ENCODE results near the gene ADNP. TPM values are rescaled to one million over a fixed set of nuclear protein-coding genes. Genes with fewer than 3 reads are reported as not detected.

The ADNP gene
- total and polyA plus RNA-seq, 2 experiments from 2014 or later, result 95.0 to 106 TPM

DNA sequence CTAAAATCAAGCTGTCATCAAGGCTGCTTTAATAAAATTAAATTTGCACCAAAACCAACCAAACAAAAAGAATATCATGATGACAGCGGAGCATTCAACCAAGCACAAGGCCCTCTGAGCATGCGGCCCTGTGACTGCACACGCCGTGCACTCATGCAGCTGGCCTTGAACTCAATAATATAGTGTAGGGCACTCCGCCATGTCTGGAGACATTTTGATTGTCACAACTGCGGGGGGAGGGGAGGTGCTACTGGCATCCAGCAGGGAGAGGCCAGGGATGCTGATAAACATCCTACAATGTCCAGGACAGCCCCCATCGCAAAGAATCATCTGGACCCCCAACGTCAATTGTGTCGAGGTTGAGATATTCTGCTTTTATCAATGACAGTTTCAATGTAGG, 37.1 kb upstream of the ADNP start (continued):
- TF ChIP-seq NANOG (IDR thresholded peaks at IDR 0.05; ENCODE audit: borderline replicate concordance), result no peak
- no peak for TF ChIP-seq ZNF114 (CRISPR knock-in tag; IDR thresholded peaks at IDR 0.05)
- TF ChIP-seq, protein P1, sequence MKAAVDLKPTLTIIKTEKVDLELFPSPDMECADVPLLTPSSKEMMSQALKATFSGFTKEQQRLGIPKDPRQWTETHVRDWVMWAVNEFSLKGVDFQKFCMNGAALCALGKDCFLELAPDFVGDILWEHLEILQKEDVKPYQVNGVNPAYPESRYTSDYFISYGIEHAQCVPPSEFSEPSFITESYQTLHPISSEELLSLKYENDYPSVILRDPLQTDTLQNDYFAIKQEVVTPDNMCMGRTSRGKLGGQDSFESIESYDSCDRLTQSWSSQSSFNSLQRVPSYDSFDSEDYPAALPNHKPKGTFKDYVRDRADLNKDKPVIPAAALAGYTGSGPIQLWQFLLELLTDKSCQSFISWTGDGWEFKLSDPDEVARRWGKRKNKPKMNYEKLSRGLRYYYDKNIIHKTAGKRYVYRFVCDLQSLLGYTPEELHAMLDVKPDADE (IDR thresholded peaks at IDR 0.05), result no peak
- TF ChIP-seq, protein P2, sequence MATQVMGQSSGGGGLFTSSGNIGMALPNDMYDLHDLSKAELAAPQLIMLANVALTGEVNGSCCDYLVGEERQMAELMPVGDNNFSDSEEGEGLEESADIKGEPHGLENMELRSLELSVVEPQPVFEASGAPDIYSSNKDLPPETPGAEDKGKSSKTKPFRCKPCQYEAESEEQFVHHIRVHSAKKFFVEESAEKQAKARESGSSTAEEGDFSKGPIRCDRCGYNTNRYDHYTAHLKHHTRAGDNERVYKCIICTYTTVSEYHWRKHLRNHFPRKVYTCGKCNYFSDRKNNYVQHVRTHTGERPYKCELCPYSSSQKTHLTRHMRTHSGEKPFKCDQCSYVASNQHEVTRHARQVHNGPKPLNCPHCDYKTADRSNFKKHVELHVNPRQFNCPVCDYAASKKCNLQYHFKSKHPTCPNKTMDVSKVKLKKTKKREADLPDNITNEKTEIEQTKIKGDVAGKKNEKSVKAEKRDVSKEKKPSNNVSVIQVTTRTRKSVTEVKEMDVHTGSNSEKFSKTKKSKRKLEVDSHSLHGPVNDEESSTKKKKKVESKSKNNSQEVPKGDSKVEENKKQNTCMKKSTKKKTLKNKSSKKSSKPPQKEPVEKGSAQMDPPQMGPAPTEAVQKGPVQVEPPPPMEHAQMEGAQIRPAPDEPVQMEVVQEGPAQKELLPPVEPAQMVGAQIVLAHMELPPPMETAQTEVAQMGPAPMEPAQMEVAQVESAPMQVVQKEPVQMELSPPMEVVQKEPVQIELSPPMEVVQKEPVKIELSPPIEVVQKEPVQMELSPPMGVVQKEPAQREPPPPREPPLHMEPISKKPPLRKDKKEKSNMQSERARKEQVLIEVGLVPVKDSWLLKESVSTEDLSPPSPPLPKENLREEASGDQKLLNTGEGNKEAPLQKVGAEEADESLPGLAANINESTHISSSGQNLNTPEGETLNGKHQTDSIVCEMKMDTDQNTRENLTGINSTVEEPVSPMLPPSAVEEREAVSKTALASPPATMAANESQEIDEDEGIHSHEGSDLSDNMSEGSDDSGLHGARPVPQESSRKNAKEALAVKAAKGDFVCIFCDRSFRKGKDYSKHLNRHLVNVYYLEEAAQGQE (IDR thresholded peaks at IDR 0.05; ENCODE audit: unreplicated experiment), result no peak
- TF ChIP-seq ZNF331 (CRISPR knock-in tag; IDR thresholded peaks at IDR 0.05; ENCODE audit: low read depth), result no peak

DNA sequence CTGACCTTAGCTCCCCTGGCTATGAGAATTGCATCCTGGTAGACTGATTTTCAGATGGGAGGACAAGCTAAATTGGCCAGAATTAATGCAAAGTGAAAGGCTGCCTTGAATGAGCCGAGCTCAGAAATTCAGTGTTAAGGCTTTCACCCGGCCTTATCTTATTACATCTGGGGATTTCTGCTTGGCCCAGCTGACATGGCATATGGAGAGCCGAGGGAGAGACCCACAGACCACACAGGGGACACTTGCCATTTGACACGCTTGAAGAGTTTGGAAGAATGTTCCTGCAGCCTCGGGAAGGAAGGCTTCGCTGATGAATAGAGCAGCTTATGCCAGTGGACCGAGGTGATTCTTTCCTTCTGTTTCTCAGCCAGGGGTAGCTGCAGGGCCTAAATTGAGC, 36.3 kb upstream of the ADNP start:
- no peak overlapping the region for H3K27ac Mint-ChIP-seq
- no peak overlapping the region for H3K4me3 ChIP-seq
- H3K4me3 Mint-ChIP-seq, result no peak overlapping the region
- TF ChIP-seq, protein P3, sequence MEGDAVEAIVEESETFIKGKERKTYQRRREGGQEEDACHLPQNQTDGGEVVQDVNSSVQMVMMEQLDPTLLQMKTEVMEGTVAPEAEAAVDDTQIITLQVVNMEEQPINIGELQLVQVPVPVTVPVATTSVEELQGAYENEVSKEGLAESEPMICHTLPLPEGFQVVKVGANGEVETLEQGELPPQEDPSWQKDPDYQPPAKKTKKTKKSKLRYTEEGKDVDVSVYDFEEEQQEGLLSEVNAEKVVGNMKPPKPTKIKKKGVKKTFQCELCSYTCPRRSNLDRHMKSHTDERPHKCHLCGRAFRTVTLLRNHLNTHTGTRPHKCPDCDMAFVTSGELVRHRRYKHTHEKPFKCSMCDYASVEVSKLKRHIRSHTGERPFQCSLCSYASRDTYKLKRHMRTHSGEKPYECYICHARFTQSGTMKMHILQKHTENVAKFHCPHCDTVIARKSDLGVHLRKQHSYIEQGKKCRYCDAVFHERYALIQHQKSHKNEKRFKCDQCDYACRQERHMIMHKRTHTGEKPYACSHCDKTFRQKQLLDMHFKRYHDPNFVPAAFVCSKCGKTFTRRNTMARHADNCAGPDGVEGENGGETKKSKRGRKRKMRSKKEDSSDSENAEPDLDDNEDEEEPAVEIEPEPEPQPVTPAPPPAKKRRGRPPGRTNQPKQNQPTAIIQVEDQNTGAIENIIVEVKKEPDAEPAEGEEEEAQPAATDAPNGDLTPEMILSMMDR (conservative IDR thresholded peaks at IDR 0.05; ENCODE audit: low read depth in 2 of 2), result no peak
- no peak for TF ChIP-seq JUNB (IDR thresholded peaks at IDR 0.05; ENCODE audit: unreplicated experiment)
- TF ChIP-seq CREB1 (CRISPR knock-in tag; IDR thresholded peaks at IDR 0.05; ENCODE audit: low read depth), result no peak
- TF ChIP-seq POLR2AphosphoS5 (IDR thresholded peaks at IDR 0.05; ENCODE audit: low read depth), result no peak
- peaks cover 3% of the 10 kb centered on the region for H3K27me3 Mint-ChIP-seq (ENCODE audit: insufficient read depth, low read depth, poor library complexity)
- no peaks in the 10 kb centered on the region for H3K79me2 ChIP-seq (replicated peaks; ENCODE audit: insufficient read depth)
- H3K27me3 ChIP-seq (ENCODE audit: insufficient read depth), result no peaks in the 10 kb centered on the region
- H3F3A ChIP-seq (replicated peaks; ENCODE audit: low read depth), result no peaks in the 10 kb centered on the region
- ATAC-seq, result no peak
- no peaks in the 10 kb centered on the region; the same call in 1 of the 2 replicates for H4K20me1 ChIP-seq (replicated peaks; ENCODE audit: insufficient read depth)
- peaks cover 13% of the 10 kb centered on the region for H3K4me1 Mint-ChIP-seq
- H3K9me2 ChIP-seq (ENCODE audit: insufficient read depth), result no peaks in the 10 kb centered on the region
- no peaks in the 10 kb centered on the region for H3K36me3 ChIP-seq (ENCODE audit: insufficient read depth)
- no peaks in the 10 kb centered on the region for H3K9me3 Mint-ChIP-seq
- H3K4me2 ChIP-seq, result no peak overlapping the region
- H3K36me3 Mint-ChIP-seq (ENCODE audit: low read depth), result no peaks in the 10 kb centered on the region
- H2AFZ ChIP-seq, result no peak overlapping the region
- H3K4me1 ChIP-seq (ENCODE audit: insufficient read depth), result no peaks in the 10 kb centered on the region
- H3K27ac ChIP-seq (ENCODE audit: low read depth), result no peak overlapping the region
- no peak for DNase-seq (ENCODE audit: low spot score)
